ENCODE measurements around the gene SWT1.
"Not testable (repeated sequence)": the region's sequence is repeated elsewhere in the genome, so short reads cannot be mapped to it uniquely, and the experiment has no call there.

The SWT1 gene

DNA sequence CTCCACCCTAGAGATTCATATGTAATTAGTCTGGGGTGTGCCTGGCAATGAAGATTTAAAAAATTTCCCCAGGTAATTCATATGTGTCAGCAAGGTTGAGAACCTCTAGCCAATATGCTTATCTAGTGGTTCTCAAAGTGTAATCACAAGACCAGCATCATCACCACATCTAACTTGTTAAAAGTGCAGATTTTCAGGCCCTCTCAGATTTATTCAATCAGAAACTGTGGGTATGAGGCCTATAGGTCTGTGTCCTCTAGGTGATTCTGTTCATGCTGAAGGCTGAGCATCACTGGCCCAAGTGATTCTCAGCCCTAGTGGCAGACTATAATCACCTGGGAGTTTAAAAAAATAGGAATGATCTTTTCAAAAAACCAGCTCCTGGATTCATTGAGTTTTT lies 75.9 kb downstream of the SWT1 start:
- Histone ChIP-seq H3K27me3 (replicated peaks; ENCODE audit: control insufficient read depth, insufficient read depth, low read length) (no peaks in the 10 kb centered on the region), H3K36me3 (ENCODE audit: control insufficient read depth, insufficient read depth, low read length, severe bottlenecking) (no peaks in the 10 kb centered on the region), H3K4me3 (ENCODE audit: low read length) (no peak overlapping the region), H3K9ac (ENCODE audit: low read length) (no peak overlapping the region), H3K9me3 (ENCODE audit: control insufficient read depth, low read length) (no peaks in the 10 kb centered on the region), H3K4me1 (ENCODE audit: control insufficient read depth, insufficient read depth, low read length) (no peaks in the 10 kb centered on the region)
- no peak for DNase-seq (ENCODE audit: low read depth)

DNA sequence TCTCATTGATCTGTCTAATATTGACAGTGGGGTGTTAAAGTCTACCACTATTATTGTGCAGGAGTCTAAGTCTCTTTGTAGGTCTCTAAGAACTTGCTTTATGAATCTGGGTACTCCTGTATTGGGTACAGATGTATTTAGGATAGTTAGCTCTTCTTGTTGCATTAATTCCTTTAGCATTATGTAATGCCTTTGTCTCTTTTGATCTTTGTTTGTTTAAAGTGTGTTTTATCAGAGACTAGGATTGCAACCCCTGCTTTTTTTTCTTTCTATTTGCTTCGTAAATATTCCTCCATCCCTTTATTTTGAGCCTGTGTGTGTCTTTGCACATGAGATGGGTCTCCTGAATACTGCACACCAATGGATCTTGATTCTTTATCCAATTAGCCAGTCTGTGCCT lies 77.2 kb downstream of the SWT1 start:
- not testable (repeated sequence) for H3K9me3 ChIP-seq (ENCODE audit: control insufficient read depth, low read length); H3K4me1 ChIP-seq (ENCODE audit: control insufficient read depth, insufficient read depth, low read length); H3K27me3 ChIP-seq (replicated peaks; ENCODE audit: control insufficient read depth, insufficient read depth, low read length); H3K9ac ChIP-seq (ENCODE audit: low read length); DNase-seq (ENCODE audit: low read depth); H3K4me3 ChIP-seq (ENCODE audit: low read length); H3K36me3 ChIP-seq (ENCODE audit: control insufficient read depth, insufficient read depth, low read length, severe bottlenecking)

DNA sequence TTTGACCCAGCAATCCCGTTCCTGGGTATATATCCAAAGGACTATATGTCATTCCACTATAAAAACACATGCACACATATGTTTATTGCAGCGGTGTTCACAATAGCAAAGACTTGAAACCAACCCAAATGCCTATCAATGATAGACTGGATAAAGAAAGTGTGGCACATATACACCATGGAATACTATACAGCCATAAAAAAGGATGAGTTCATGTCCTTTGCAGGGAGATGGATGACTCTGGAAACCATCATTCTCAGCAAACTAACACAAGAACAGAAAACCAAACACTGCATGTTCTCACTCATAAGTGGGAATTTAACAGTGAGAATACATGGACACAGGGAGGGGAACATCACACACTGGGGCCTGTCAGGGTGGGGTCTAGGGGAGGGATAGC lies 80.2 kb downstream of the SWT1 start:
- not testable (repeated sequence) for H3K27me3 ChIP-seq (replicated peaks; ENCODE audit: control insufficient read depth, insufficient read depth, low read length); H3K9ac ChIP-seq (ENCODE audit: low read length); H3K9me3 ChIP-seq (ENCODE audit: control insufficient read depth, low read length); H3K4me1 ChIP-seq (ENCODE audit: control insufficient read depth, insufficient read depth, low read length); DNase-seq (ENCODE audit: low read depth); H3K4me3 ChIP-seq (ENCODE audit: low read length); H3K36me3 ChIP-seq (ENCODE audit: control insufficient read depth, insufficient read depth, low read length, severe bottlenecking)

DNA sequence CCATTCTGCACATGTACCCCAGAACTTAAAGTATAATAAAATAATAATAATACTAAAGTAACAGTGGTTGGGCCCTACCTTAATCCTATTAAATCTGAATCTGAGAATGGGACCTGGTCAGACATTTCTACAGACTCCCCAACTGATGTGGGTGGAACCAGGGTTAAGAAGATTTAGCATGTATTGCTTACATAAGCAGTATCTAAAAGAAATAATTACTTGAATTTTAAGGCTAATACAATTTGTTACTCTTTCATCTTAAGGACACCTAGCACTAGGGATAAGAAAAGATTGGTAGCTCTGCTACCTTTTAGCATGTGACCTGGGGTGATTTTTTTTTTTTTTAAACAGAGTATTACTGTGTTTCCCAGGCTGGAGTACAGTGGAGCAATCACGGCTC lies 80.7 kb downstream of the SWT1 start:
- Histone ChIP-seq H3K9me3 (ENCODE audit: control insufficient read depth, low read length) (no peaks in the 10 kb centered on the region), H3K4me1 (ENCODE audit: control insufficient read depth, insufficient read depth, low read length) (no peaks in the 10 kb centered on the region), H3K27me3 (replicated peaks; ENCODE audit: control insufficient read depth, insufficient read depth, low read length) (no peaks in the 10 kb centered on the region), H3K9ac (ENCODE audit: low read length) (no peak overlapping the region), H3K4me3 (ENCODE audit: low read length) (no peak overlapping the region), H3K36me3 (ENCODE audit: control insufficient read depth, insufficient read depth, low read length, severe bottlenecking) (no peaks in the 10 kb centered on the region)
- no peak for DNase-seq (ENCODE audit: low read depth)

DNA sequence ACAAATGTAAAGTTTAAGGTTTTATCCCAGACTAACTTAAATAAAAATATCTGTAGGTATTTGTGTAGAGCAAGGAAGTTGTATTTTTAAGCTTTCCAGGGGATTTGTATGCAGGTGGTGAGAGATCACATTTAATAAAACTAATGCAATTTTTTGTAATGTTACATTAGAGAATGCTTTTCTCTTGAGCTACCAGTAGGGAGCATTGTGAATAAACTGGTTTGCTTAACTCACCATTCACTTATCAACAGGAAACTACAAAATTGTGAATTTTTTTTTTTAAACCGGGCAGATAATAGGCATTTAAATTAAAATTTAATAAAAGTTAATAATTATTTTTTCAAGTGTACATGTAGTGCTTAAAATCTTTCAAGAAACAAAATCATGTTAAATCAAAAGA lies 81.5 kb downstream of the SWT1 start:
- Histone ChIP-seq H3K4me3 (ENCODE audit: low read length) (no peak overlapping the region), H3K4me1 (ENCODE audit: control insufficient read depth, insufficient read depth, low read length) (no peaks in the 10 kb centered on the region), H3K27me3 (replicated peaks; ENCODE audit: control insufficient read depth, insufficient read depth, low read length) (no peaks in the 10 kb centered on the region), H3K9me3 (ENCODE audit: control insufficient read depth, low read length) (no peaks in the 10 kb centered on the region), H3K9ac (ENCODE audit: low read length) (no peak overlapping the region), H3K36me3 (ENCODE audit: control insufficient read depth, insufficient read depth, low read length, severe bottlenecking) (no peaks in the 10 kb centered on the region)
- peak; percentile 45 for DNase-seq (ENCODE audit: low read depth)

DNA sequence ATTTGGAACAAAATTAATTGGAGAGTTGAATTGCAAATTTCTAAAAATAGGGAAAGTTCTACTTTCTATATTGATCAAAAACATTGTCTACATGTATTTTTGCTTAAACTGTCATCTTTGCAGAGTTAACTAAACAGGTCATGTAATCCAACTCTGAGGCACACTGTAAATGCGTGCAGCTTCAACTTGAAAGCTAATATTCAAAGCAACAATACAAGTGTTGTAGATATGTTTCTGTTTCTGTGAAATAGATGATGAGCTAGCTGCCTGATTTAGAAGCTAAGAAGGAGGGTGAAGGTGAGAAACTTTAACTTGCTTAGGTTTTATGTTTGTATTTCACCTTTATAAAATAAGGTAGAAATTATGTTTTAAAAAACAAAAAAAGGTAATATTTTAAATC lies 82.9 kb downstream of the SWT1 start:
- Histone ChIP-seq H3K27me3 (replicated peaks; ENCODE audit: control insufficient read depth, insufficient read depth, low read length) (no peaks in the 10 kb centered on the region), H3K36me3 (ENCODE audit: control insufficient read depth, insufficient read depth, low read length, severe bottlenecking) (no peaks in the 10 kb centered on the region), H3K4me3 (ENCODE audit: low read length) (no peak overlapping the region), H3K4me1 (ENCODE audit: control insufficient read depth, insufficient read depth, low read length) (no peaks in the 10 kb centered on the region), H3K9me3 (ENCODE audit: control insufficient read depth, low read length) (no peaks in the 10 kb centered on the region), H3K9ac (ENCODE audit: low read length) (no peak overlapping the region)
- no peak for DNase-seq (ENCODE audit: low read depth)

DNA sequence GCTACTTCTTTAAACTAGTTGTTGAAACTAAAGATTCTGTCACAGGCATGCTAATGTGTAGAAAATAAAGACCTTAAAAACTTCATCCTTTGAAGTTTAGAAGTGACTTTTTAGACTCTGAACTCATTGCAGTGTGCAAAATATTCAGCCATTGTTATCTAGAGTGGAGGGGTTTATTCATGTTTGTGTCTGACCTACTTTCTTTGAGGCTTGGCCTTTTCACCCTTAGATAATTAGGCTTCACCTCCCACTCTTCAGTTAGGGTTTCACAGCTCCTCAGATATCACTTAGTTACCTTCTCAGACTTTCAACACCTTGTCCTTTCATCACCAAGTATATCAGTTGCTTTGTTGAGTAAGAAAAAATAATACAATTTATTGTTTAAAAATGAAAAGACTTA lies 84.2 kb downstream of the SWT1 start:
- no peak for DNase-seq (ENCODE audit: low read depth)
- no peaks in the 10 kb centered on the region for H3K4me1 ChIP-seq (ENCODE audit: control insufficient read depth, insufficient read depth, low read length)
- H3K27me3 ChIP-seq (replicated peaks; ENCODE audit: control insufficient read depth, insufficient read depth, low read length) = no peaks in the 10 kb centered on the region
- H3K36me3 ChIP-seq (ENCODE audit: control insufficient read depth, insufficient read depth, low read length, severe bottlenecking) = no peaks in the 10 kb centered on the region
- H3K4me3 ChIP-seq (ENCODE audit: low read length) = no peak overlapping the region
- no peaks in the 10 kb centered on the region for H3K9me3 ChIP-seq (ENCODE audit: control insufficient read depth, low read length)
- no peak overlapping the region for H3K9ac ChIP-seq (ENCODE audit: low read length)

DNA sequence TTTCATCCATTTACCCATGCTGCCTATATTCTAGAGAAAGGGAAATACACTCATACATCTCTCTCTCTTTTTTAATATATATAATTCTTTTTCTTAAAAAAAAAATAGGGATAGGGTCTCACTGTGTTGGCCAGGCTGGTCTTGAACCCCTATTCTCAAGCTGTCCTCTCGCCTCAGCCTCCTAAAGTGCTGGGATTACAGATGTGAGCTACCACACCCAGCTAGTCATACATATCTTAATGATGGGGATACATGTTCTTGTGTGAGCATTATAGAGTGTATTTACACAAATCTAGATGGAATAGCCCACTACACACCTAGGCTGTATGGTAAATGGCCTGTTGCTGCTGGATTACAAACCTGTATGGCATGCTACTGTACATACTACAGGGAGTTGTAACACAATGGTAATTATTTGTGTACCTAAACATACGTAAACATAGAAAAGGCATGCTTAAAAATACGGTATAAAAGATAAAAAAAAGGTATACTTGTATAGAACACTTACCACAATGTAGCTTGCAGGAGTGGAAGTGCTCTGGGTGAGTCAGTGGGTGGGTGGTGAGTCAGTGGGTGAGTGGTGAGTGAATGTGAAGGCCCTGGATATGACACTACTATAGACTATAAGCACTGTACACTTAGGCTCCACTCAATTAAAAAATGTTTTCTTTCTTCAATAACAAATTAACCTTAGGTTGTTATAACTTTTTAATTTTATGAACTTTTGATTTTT lies 87.2 kb downstream of the SWT1 start:
- no peaks in the 10 kb centered on the region for H3K27me3 ChIP-seq (replicated peaks; ENCODE audit: control insufficient read depth, insufficient read depth, low read length)
- peak; percentile 33 for DNase-seq (ENCODE audit: low read depth)
- H3K4me3 ChIP-seq (ENCODE audit: low read length) = no peak overlapping the region
- no peak overlapping the region for H3K9ac ChIP-seq (ENCODE audit: low read length)
- H3K4me1 ChIP-seq (ENCODE audit: control insufficient read depth, insufficient read depth, low read length) = no peaks in the 10 kb centered on the region
- no peaks in the 10 kb centered on the region for H3K36me3 ChIP-seq (ENCODE audit: control insufficient read depth, insufficient read depth, low read length, severe bottlenecking)
- H3K9me3 ChIP-seq (ENCODE audit: control insufficient read depth, low read length) = no peaks in the 10 kb centered on the region

DNA sequence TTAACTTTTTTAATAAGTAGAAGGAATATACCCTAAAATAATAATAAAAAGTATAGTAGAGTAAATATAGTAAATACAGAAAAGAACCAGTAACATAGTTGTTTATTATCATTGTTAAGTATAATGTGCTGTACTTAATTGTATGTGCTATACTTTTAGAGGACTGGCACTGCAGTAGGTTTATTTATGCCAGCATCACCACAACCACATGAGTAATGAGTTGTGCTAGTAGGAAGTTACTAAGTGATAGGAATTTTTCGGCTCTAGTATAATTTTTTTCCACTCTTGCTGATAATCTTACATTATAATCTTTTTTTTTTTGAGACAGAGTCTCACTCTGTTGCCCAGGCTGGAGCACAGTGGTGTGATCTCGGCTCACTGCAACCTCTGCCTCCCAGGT lies 88.5 kb downstream of the SWT1 start:
- Histone ChIP-seq H3K27me3 (replicated peaks; ENCODE audit: control insufficient read depth, insufficient read depth, low read length) (no peaks in the 10 kb centered on the region), H3K9ac (ENCODE audit: low read length) (no peak overlapping the region), H3K4me1 (ENCODE audit: control insufficient read depth, insufficient read depth, low read length) (no peaks in the 10 kb centered on the region), H3K9me3 (ENCODE audit: control insufficient read depth, low read length) (no peaks in the 10 kb centered on the region), H3K4me3 (ENCODE audit: low read length) (no peak overlapping the region), H3K36me3 (ENCODE audit: control insufficient read depth, insufficient read depth, low read length, severe bottlenecking) (no peaks in the 10 kb centered on the region)
- DNase-seq (ENCODE audit: low read depth) = no peak

DNA sequence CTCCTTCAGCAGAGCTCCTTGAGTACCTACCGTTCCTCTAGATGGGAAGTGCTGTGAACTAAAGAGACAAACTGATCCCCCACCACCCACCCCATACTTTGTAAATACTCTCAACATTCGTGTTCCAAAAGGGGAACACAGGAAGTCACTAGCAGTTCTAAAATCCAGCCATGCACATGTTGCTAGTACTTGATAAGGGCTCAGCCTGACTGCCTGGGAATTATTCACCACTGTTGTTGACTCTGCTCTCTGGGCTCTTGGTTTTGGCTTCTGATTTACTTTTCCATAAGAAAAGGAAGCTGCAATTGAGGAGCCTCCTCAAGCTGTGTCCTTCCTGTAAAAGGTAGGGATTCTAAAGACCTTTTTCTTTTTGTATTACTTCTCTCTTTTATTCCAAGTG lies 92.6 kb downstream of the SWT1 start:
- H3K27me3 ChIP-seq (replicated peaks; ENCODE audit: control insufficient read depth, insufficient read depth, low read length) = no peaks in the 10 kb centered on the region
- no peak for DNase-seq (ENCODE audit: low read depth)
- H3K9me3 ChIP-seq (ENCODE audit: control insufficient read depth, low read length) = no peaks in the 10 kb centered on the region
- no peak overlapping the region for H3K9ac ChIP-seq (ENCODE audit: low read length)
- H3K36me3 ChIP-seq (ENCODE audit: control insufficient read depth, insufficient read depth, low read length, severe bottlenecking) = no peaks in the 10 kb centered on the region
- H3K4me1 ChIP-seq (ENCODE audit: control insufficient read depth, insufficient read depth, low read length) = no peaks in the 10 kb centered on the region
- H3K4me3 ChIP-seq (ENCODE audit: low read length) = no peak overlapping the region

DNA sequence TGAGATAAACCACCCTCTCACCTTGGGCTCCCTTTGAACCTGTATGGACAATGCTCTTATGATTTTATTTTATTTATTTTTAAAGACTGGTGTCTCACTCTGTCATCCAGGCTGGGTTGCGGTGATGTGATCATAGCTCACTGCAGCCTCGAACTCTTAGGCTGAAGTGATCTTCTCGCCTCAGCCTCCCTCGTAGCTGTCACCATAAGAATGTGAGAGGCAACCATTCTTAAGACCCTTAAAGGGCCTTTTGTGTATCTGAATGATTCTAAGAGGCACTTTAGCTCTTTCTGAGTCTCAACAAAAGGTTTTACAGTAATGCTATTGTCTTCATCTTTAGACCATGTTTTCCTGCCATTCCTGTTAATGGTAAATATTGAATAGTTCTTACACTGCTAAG lies 93.1 kb downstream of the SWT1 start:
- no peak for DNase-seq (ENCODE audit: low read depth)
- Histone ChIP-seq H3K27me3 (replicated peaks; ENCODE audit: control insufficient read depth, insufficient read depth, low read length) (no peaks in the 10 kb centered on the region), H3K9me3 (ENCODE audit: control insufficient read depth, low read length) (no peaks in the 10 kb centered on the region), H3K4me3 (ENCODE audit: low read length) (no peak overlapping the region), H3K36me3 (ENCODE audit: control insufficient read depth, insufficient read depth, low read length, severe bottlenecking) (no peaks in the 10 kb centered on the region), H3K4me1 (ENCODE audit: control insufficient read depth, insufficient read depth, low read length) (no peaks in the 10 kb centered on the region), H3K9ac (ENCODE audit: low read length) (no peak overlapping the region)

DNA sequence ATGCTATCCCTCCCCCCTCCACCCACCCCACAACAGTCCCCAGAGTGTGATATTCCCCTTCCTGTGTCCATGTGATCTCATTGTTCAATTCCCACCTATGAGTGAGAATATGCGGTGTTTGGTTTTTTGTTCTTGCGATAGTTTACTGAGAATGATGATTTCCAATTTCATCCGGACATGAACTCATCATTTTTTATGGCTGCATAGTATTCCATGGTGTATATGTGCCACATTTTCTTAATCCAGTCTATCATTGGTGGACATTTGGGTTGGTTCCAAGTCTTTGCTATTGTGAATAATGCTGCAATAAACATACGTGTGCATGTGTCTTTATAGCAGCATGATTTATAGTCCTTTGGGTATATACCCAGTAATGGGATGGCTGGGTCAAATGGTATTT lies 95.0 kb downstream of the SWT1 start:
- not testable (repeated sequence) for H3K4me1 ChIP-seq (ENCODE audit: control insufficient read depth, insufficient read depth, low read length); DNase-seq (ENCODE audit: low read depth); H3K9ac ChIP-seq (ENCODE audit: low read length); H3K27me3 ChIP-seq (replicated peaks; ENCODE audit: control insufficient read depth, insufficient read depth, low read length); H3K36me3 ChIP-seq (ENCODE audit: control insufficient read depth, insufficient read depth, low read length, severe bottlenecking); H3K9me3 ChIP-seq (ENCODE audit: control insufficient read depth, low read length); H3K4me3 ChIP-seq (ENCODE audit: low read length)

Measured in adipocyte (in vitro differentiated cells).